Activated CD4-positive, alpha-beta T cell treated with anti-CD3 and anti-CD28 coated beads for 24 hours (primary cell): ENCODE results near the gene ATAD2B.
"Not testable (repeated sequence)": the region's sequence is repeated elsewhere in the genome, so short reads cannot be mapped to it uniquely, and the experiment has no call there.

ENCODE experiments used
- DNase-seq, 2 donors: peaks; one replicate each; pipeline ENCODE4 v3.0.0-alpha.2; 2020; ENCODE audit warnings: low read depth in 2 of 2

Gene ATAD2B

DNA sequence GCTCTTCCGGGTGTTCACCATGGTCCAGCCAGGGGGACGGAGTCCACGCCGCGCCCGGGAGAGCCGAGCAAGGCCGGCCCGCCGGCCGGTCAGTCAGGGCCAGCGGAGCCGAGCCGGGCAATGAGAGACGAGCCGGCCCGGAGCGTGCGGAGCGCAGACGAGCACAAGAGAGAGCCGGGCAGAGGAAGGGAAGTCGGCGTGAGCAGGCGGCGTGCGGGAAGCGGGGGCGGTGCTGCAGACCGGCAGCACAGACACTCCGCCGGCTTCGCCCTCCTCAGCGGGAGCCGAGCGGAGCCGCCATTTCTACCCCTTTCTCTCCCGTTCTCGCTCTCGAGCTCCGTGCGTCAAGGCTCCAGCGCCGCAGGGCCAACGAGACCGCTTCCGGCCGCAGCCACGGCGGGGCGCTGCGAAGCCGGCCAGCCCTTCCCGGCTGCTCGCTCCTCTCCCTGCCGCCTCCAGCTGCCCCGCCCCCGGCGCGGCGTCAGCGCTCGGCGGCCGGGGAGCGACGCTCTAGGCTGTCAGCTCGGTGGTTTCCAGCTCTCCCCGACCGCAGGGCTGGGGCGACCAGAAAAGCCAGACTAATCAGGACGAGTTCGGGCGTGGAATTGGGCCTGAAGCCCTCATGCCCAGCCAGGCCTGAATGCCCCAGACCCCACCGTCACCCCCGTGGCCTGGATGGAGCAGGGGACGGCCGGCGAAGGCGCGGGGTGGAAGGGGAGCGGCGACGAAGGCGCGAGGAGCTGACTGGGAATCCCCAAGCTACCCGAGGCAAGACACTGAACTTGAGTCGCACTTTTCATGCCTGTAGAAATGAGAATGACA, at the start of gene ATAD2B:
TSS of gene ATAD2B (minus strand) at position 374 of the 822 bp plus-strand sequence. CDS start at position 21, 353 bp downstream.
- DNase-seq = peak; percentile 83 to 89

DNA sequence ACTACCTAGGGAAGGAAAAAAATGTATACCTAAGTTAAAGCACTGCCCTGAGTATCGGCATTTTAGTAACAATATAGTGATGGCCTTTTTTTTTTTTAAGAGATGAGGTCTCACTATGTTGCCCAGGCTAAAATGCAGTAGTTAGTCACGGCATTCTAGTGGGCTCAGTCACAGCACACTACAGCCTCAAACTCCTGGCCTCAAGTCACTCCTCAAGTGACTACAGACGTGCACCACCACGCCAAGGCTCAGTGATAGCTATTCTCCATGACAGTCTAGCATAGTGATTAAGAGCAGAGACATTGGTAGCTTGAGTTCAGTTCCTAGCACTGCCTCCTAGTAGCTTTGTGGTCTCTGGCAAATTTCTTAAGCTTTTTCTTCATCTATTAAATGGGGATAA, 40.9 kb upstream of the ATAD2B start:
- DNase-seq = no peak

DNA sequence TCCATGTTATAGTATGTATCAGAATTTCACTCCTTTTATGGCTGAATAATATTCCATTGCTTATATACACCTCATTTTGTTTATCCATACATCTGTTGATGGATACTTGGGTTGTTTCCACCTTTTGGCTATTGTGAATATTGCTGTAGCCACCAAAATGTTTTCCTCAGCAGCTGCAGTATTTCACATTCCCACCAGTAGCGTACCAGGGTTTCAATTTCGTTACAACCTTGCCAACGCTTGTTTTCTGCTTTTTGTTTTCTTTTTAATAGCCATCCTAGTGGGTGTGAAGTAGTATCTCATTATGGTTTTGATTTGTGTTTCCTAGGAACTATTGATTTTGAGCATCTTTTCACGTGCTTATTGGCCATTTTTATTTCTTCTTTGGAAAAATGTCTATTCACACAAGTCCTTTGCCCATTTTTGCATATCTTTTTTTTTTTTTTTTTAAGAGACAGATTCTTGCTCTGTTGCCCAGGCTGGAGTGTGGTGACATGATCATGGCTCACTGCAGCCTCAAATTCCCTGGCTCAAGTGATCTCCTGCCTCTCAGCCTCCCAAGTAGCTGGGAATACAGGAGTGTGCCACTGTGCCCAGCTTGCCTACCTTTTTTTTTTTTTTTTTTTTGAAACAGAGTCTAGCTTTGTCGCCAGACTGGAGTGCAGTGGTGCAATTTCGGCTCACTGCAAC, 27.5 kb upstream of the ATAD2B start:
- no peak for DNase-seq

DNA sequence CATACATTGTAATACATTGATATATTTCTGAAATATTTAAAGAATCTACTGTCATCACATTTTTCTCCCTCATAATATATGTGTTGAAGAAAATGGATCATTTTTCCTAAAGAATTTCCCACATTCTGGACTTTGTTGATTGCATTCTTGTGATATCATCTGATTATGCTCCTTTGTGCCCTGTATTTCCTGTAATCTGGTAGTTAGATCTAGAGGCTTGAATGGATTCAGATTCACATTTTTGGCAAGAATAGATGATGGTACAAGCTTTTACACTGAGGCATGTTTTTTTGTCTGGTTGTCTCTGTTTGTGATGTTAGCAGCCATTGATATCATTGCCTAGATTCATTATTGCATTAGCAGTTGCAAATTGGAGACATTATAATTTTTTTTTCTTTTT, 26.7 kb upstream of the ATAD2B start:
- no peak for DNase-seq

DNA sequence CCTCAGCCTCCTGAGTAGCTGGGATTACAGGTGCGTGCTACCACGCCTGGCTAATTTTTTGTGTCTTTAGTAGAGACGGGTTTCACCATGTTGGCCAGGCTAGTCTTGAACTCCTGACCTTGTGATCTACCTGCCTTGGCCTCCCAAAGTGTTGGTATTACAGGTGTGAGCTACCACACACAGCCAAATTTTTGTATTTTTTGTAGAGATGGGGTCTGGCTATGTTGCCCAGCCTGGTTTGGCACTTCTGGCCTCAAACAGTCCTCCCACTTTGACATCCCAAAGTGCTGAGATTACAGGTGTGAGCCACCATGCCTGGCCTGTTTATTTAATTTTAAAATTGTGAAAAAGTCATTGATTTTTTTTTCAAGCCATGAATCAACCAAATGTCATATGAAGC, 25.6 kb upstream of the ATAD2B start:
- not testable (repeated sequence) for DNase-seq

DNA sequence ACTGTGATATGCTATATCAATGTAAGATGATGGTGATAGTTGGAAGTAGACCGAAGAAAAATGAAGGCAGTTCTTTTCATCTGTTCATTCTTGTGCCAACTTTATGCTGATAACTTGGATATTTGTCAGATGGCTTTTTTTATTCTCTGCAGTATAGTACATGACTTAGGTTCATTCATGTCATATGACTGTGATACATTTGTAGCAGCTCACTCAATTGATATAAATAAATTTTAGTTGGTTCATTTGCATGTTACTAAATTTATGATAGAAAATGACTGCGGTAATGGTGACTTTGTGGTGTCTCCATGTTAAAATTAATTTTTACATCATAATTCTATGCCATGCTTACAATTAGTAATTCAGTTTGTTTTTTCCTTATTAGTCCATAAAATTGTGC, 20.4 kb upstream of the ATAD2B start:
- no peak for DNase-seq

DNA sequence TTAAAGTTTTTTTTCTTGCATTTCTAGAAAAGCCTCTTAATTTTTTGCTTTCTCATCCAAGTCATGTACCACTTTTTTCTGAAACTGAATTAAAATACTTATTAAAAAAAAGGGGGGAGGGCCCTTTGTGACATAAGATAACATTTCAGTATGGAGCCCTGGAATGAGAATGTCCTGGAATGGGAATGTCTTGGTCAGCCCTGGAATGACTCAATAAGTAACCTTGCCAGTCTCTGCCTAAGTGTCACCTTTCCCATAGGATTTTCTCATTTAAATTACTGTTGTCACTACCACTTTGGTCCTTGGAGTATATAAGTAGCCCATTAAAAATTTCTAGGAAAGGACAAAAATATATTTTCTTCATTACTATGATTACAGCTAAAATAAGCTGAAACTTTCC, 18.1 kb upstream of the ATAD2B start:
- DNase-seq = no peak

DNA sequence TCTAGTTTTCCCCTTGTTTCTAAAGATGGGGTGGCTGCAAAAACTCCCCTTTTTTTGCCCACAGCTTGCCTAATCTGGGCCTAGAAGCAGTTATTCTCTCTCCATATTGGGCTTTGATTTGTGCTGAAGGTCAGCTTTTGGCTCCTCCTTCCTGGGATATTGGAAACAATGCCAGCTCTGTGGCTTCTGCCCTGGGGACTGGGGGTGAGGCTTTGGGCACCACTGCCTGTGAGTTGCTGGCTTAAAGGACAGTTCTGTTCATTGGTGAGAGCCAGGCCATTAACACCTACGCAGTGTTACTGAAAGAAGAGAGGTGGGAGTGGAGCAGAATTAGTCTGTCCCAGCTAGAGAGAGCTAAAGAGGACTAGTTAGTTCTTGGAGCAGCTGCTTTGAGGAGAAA, 17.6 kb upstream of the ATAD2B start:
- DNase-seq = no peak

DNA sequence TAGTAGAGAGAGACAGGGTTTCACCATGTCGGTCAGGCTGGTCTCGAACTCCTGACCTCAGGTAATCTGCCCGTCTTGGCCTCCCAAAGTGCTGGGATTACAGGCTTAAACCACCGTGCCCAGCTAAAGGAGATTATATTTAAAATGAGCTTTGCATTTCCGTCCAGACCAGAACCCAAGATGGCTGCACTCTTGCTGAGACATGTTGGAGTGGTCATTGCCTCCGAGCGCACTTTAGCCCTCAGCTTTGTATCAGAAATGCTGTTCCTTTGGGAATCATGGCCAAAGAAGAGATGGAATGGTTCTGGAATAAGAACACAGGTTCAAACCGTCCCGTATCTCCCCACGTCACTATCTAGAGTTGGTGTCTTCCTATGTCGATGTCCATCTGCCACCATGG, 16.7 kb upstream of the ATAD2B start:
- no peak for DNase-seq

DNA sequence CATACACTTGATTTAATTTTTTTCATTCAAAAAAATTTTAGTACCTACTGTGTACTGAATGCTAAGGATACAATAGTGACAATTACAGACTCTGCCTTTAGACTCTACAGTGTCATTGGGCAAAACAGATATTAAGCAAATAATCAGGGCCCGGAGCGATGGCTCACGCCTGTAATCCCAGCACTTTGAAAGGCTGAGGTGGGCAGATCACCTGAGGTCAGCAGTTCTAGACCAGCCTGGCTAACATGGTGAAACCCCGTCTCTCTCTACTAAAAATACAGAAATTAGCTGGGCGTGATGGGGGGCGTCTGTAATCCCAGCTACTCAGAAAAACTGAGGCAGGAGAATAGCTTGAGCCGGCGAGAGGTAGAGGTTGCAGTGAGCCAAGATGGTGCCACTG, 14.7 kb upstream of the ATAD2B start:
- no peak for DNase-seq

DNA sequence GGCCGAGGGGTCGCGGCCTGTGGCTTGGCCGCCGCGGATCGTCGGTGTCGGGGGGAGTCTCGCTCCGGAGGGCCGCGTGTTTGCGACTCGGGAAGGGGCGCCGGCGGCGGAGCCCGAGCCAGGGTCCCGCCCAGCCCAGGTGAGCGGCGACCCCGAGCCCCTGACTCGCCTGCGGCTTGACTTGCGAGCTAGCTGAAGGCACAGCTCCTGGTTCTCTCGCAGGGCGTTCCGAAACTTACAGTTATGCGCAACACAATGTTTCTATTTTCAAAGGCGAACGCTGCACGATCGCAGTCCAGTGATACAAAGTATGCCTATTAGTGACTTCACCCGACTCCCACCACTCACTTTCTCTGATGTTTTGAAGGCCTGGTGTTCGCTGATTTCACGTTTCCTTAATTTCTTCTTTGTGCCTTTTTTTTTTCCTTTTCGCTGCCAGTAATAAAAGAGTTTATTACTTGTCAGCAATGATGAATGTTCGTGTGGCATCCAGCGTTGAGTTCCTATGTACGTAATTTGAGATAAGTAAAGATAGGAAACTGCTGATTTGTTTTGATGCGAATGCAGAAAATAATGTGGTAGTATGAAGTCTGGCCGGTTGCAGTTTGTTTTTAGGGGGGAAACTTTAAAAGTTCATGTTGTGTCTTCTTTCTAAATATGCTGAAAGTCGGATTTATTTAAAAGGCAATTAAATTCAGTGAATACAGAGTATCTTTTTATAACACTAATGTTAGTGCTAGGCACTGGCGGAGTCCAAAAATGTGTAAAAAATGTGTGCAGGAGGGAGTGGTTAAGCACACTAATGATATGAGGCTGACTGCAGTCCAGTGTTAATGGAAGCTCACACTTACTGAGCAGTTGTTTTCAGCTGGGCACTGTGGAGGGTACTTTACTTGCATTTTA, 14.0 kb upstream of the ATAD2B start:
- no peak for DNase-seq

DNA sequence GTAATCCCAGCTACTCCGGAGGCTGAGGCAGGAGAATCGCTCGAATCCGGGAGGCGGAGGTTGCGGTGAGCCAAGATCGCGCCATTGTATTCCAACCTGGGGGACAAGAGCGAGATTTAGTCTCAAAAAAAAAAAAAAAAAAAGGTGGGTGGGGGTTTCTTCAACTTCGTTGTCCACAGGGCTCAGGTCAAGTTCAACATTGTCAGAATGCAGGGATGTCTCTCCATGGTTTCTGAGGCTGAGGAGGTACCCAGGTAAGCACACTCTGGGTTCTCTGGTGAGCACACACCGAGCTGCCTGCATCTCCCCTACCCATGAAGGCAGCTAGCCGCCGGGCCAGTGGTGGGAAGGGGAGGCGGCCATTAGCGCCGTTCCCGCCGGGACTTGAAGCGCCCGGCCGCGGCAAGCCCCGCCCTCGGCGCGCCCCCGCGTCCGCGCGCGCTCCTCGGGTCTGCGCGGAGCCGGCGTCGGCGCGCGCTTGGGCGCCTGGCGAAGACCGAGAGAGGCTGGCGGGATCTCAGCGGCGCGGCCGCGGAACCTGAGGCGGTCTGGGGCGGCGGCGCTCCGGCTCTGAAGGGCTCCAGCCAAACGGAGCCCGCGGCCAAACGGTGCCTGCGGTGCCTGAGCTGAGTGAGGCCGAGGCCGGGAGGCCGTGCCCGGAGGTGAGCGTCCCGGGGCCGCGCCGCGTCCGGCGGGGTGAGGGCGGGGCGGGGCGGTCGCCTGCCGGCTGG, 13.2 kb upstream of the ATAD2B start, which contains the start of gene UBXN2A:
TSS of gene UBXN2A (plus strand) at position 477 of the 731 bp plus-strand sequence. CDS start 17,852 bp downstream, outside the sequence.
- DNase-seq = peak; percentile 54 to 56

DNA sequence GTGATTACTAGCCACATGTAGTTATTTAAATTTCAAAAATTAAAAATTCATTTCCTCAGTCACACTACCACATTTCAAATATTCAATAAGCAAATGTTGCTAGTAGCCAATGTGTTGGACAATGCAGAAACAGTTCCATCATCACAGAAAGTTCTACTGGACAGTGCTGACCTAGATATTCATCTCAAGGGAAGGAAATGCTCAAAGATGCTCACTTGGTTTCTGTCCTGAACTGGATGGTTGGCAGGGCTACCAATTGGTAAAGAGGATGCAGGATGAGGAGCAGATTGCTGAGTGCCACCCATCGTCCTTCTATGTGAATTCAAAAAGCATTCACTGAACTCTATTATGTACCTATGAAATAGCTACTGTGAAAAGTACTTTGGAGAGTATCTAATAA, 7.3 kb upstream of the ATAD2B start:
- DNase-seq = no peak

DNA sequence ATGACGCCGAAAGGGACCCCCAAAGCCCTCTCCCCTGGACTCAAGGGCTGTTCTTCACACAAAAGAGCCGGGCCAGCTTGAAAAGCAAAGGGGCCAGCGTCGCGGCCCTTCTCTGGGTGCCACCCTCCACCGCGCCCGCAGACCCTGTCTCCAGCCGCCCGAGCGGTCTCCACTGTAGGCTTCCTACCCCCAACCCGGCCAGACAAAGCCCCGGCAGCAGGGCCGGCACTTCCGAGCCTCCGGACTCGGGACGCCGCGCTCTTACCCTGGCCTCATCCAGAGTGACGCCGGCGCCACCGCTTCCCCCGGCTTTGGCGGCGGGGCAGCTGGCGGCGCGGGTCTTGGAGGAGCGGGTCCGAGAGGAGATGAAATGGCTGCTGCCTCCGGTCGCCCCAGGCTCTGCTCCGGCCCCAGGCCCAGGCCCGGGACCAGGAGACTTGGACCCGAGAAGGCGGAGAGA, 603 bp downstream of the ATAD2B start:
- DNase-seq = peak in 1 of 2 donors; percentile 11

DNA sequence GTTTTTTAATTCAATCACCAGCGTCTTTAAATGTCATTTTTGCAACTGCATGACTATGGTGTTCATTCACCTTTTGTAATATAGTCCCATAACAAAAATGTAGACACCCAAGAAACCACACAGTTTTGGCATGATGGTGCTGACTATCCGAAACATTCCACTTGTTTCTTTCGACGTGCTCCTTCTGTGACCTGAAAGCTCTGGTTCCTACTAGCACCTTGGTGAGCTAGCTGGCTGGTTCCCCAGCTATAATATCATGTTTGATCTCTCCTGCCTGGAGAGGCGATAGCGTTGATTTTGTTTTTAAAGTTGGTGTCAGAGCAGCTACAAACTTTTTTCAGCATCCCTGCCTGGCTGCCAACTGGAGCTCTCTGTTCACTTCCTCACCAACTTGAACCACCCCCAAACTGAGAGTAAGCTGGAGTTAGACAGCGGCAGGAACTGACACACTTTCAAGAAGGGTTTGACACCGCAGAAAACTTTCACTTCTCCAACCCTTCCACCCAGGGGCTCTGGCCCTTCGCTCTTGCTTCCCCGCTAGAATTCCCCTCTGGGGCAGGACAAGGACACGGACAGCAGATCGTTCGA, 1.1 kb downstream of the ATAD2B start:
- DNase-seq = peak in 1 of 2 donors; percentile 34

DNA sequence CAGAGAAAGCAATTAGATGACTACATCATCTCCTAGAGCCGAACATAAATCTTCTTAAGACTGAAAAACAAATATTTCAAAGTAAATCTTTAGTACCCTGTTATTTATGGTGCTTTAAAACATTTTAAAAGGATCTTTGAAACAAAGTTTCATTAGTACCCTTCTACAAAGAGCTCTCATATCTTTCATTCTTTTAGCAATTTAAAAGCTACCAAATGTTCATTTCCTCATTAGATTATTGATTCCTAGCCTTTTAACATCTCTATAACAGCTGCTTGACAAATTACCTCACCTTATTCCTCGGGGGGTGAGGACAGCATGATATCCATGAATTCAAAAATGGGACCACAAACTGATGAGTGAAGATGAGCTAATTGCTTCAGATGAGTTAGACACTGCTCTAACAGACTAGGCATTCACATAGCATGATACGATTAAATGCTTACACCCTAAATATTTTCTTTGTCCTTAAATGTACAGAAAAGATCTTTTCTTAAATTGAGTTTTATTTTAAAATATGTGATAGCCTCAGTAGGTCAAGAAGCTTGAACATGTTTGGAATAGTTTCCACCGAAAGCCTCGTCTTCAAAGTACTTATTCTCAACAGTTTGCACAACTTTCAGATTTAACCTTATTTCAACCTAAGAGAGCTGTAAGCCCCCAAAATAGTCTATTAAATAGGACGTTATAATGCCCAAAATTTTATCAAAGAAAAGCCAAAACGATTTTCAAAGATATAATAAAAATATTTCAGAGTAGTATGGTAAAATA, 2.1 kb downstream of the ATAD2B start:
- DNase-seq = no peak

DNA sequence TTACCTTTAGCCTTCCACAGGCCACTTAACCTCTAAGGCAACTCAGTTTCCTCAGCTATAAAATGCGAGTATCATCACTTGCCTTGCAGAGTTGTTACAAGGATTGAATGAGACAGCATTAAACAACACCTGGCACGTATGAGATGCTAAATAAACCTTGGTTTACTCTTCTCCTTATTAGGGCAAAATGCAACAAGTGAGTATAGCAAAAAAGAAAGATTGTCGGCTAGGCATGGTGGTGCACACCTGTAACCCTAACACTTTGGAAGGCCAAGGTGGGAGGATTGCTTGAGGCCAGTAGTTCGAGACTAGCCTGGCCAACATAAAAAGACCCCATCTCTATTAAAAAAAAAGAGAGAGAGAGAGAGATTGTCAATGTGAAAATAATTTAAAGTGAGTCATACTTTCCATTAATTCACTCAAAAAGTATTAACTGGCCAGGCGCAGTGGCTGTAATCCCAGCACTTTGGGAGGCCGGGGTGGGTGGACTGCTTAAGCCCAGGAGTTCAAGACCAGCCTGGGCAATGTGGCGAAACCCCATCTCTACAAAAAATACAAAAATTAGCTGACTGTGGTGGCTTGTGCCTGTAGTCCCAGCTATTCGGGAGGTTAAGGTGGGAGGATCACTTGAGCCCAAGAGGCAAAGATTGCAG, 8.0 kb downstream of the ATAD2B start:
- no peak for DNase-seq

DNA sequence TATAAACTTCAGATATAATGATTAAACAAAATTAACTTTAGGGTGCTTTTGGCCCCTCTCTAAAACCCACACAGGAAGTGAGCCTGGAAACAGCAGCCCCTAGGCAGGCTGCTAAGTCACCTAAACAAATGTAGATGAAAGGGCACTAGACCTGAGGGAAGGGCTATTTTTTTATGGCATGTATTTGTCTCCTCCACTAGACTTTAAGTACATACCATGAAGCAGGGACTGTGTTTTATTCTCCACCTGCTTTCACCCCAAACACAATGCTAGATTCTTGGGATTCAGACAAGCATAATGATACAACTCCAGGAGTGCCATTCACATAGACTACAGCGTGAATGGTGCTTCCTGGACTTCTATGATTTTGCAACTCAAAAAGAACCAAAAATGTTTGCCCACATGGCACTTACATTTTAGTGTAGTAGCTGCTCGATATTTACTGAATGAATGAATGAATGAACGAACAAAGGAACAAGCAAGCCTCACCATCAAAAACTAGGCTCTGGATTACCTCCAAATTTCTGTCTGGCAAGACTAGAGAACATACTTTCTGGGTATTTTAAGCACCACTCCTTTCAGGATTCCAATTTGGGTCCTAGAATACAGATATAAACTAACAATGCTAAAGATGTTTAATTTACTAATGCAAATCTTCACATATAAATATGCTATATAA, 10.1 kb downstream of the ATAD2B start:
- DNase-seq = no peak

DNA sequence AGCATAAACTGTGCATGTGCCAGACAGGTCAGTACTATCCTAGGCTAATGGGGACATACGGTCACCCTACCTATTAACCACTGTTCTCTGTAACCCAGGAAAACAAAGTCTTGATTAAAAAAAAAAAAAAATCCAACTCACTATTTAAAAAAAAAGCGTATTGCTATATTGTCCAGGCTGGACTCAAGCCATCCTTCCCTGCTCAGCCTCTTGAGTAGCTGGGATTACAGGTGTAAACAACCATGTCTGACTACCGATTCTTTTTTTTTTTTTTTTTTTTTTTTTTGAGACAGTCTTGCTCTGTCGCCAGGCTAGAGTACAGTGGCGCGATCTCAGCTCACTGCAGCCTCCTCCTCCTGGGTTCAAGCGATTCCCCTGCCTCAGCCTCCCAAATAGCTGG, 11.6 kb downstream of the ATAD2B start:
- DNase-seq = no peak
